ENCODE data around the gene KLHDC8B. TPM values are rescaled to one million over a fixed set of nuclear protein-coding genes. Genes with fewer than 3 reads are reported as not detected.

The KLHDC8B gene
- total RNA-seq, 1 donor from 2014 or later, result 36.3 TPM

GRCh38 chr3:49135499-49135898, 35.9 kb upstream of the KLHDC8B start:
- H3K27me3 Mint-ChIP-seq (ENCODE audit: unreplicated experiment), result peaks cover 1% of the 10 kb centered on the region
- no peak overlapping the region for H3K27ac Mint-ChIP-seq (ENCODE audit: unreplicated experiment)

GRCh38 chr3:49140080-49140479, 31.3 kb upstream of the KLHDC8B start:
- DNase-seq, result no peak
- TF ChIP-seq CTCF (IDR thresholded peaks at IDR 0.05; ENCODE audit: partially characterized antibody, unreplicated experiment), result no peak
- Mint-ChIP-seq H3K9me3 (ENCODE audit: unreplicated experiment) (peaks cover 3% of the 10 kb centered on the region), H3K36me3 (ENCODE audit: unreplicated experiment) (peaks cover 6% of the 10 kb centered on the region), H3K27me3 (ENCODE audit: unreplicated experiment) (peaks cover 3% of the 10 kb centered on the region), H3K27ac (ENCODE audit: unreplicated experiment) (no peak overlapping the region), H3K4me1 (ENCODE audit: low read depth, unreplicated experiment) (no peaks in the 10 kb centered on the region), H3K4me3 (ENCODE audit: unreplicated experiment) (no peak overlapping the region)

More at GRCh38 chr3:49135499-49135898, 35.9 kb upstream of the KLHDC8B start:
- no peaks in the 10 kb centered on the region for H3K9me3 Mint-ChIP-seq (ENCODE audit: unreplicated experiment)
- no peak overlapping the region for H3K4me3 Mint-ChIP-seq (ENCODE audit: unreplicated experiment)
- H3K36me3 Mint-ChIP-seq (ENCODE audit: unreplicated experiment), result no peaks in the 10 kb centered on the region
- TF ChIP-seq CTCF (IDR thresholded peaks at IDR 0.05; ENCODE audit: partially characterized antibody, unreplicated experiment), result no peak
- no peaks in the 10 kb centered on the region for H3K4me1 Mint-ChIP-seq (ENCODE audit: low read depth, unreplicated experiment)
- no peak for DNase-seq

- Mint-ChIP-seq H3K9me3 (ENCODE audit: unreplicated experiment) (no peaks in the 10 kb centered on the region), H3K27ac (ENCODE audit: unreplicated experiment) (no peak overlapping the region), H3K4me3 (ENCODE audit: unreplicated experiment) (no peak overlapping the region), H3K4me1 (ENCODE audit: low read depth, unreplicated experiment) (no peaks in the 10 kb centered on the region), H3K27me3 (ENCODE audit: unreplicated experiment) (no peaks in the 10 kb centered on the region), H3K36me3 (ENCODE audit: unreplicated experiment) (no peaks in the 10 kb centered on the region)
- DNase-seq, result no peak
- no peak for TF ChIP-seq CTCF (IDR thresholded peaks at IDR 0.05; ENCODE audit: partially characterized antibody, unreplicated experiment)
Observed at GRCh38 chr3:49148159-49148558, 23.2 kb upstream of the KLHDC8B start.

- Mint-ChIP-seq H3K27ac (ENCODE audit: unreplicated experiment) (no peak overlapping the region), H3K27me3 (ENCODE audit: unreplicated experiment) (no peaks in the 10 kb centered on the region)
Observed at GRCh38 chr3:49151610-49152009, 19.8 kb upstream of the KLHDC8B start.

More at GRCh38 chr3:49151610-49152009, 19.8 kb upstream of the KLHDC8B start:
- no peak for DNase-seq
- Mint-ChIP-seq H3K4me3 (ENCODE audit: unreplicated experiment) (no peak overlapping the region), H3K4me1 (ENCODE audit: low read depth, unreplicated experiment) (no peaks in the 10 kb centered on the region), H3K36me3 (ENCODE audit: unreplicated experiment) (no peaks in the 10 kb centered on the region), H3K9me3 (ENCODE audit: unreplicated experiment) (no peaks in the 10 kb centered on the region)
- no peak for TF ChIP-seq CTCF (IDR thresholded peaks at IDR 0.05; ENCODE audit: partially characterized antibody, unreplicated experiment)

Measured in glutamatergic neuron (in vitro differentiated cells).